Liver (tissue), 9 donors: ENCODE measurements around the gene EGFR. TPM values are rescaled to one million over a fixed set of nuclear protein-coding genes. Genes with fewer than 3 reads are reported as not detected.

ENCODE experiments used
- DNase-seq: peaks from one replicate; pipeline ENCODE4 v3.0.0-alpha.2; 2017; ENCODE audit warnings: low spot score
- H3K27ac ChIP-seq, 2 donors: one replicate each; pipeline ENCODE4 v1.7.0; 2013; ENCODE audit warnings: inconsistent platforms in 2 of 2, low read length in 2 of 2, control low read depth in 1 of 2, low read depth in 1 of 2, mild to moderate bottlenecking in 1 of 2
- H3K27me3 ChIP-seq, 4 donors: one replicate each; pipeline versions ENCODE4 v1.6.1 to v1.7.0; 2013; ENCODE audit warnings: low read length in 3 of 4, inconsistent platforms in 1 of 4, mild to moderate bottlenecking in 1 of 4, moderate library complexity in 1 of 4; ENCODE audit not compliant: control insufficient read depth in 4 of 4, insufficient read depth in 4 of 4
- H3K36me3 ChIP-seq, 4 donors: one replicate each; pipeline versions ENCODE4 v1.6.1 to v1.7.0; 2013; ENCODE audit warnings: low read length in 3 of 4, mild to moderate bottlenecking in 3 of 4, low read depth in 1 of 4, moderate library complexity in 1 of 4; ENCODE audit not compliant: control insufficient read depth in 4 of 4, insufficient read depth in 3 of 4
- H3K4me1 ChIP-seq, 4 donors: one replicate each; pipeline versions ENCODE4 v1.6.1 to v1.7.0; 2013; ENCODE audit warnings: low read length in 3 of 4, mild to moderate bottlenecking in 3 of 4, moderate library complexity in 1 of 4; ENCODE audit not compliant: control insufficient read depth in 4 of 4, insufficient read depth in 4 of 4
- H3K4me3 ChIP-seq, 3 donors: one replicate each; pipeline versions ENCODE4 v1.6.1 to v1.7.0; 2013; ENCODE audit warnings: low read length in 3 of 3, control low read depth in 1 of 3, low read depth in 1 of 3, mild to moderate bottlenecking in 1 of 3
- H3K9ac ChIP-seq, 2 donors: one replicate each; pipeline ENCODE4 v1.7.0; 2013; ENCODE audit warnings: low read length in 2 of 2, mild to moderate bottlenecking in 2 of 2, moderate library complexity in 2 of 2, control low read depth in 1 of 2, low read depth in 1 of 2
- H3K9me3 ChIP-seq, 4 donors: one replicate each; pipeline versions ENCODE4 v1.6.1 to v1.7.0; 2013; ENCODE audit warnings: low read length in 3 of 4; ENCODE audit not compliant: control insufficient read depth in 4 of 4
- ATF3 ChIP-seq: IDR thresholded peaks from 2 replicates; pipeline ENCODE4 v1.6.1; 2016; ENCODE audit warnings: antibody characterized with exemption
- CTCF ChIP-seq: fragments of 150-350 bp; IDR thresholded peaks from 2 replicates; pipeline ENCODE4 v1.5.1; 2017; ENCODE audit warnings: improper control_type of control experiment, low read depth, low read length; ENCODE audit not compliant: missing input control
- EGR1 ChIP-seq, 2 donors: IDR thresholded peaks; 2 replicates each; pipeline ENCODE4 v1.6.1; 2016 to 2018; ENCODE audit warnings: antibody characterized with exemption in 2 of 2, low read depth in 2 of 2
- FOXA2 ChIP-seq: IDR thresholded peaks from 2 replicates; pipeline ENCODE4 v1.6.1; 2016; ENCODE audit warnings: antibody characterized with exemption
- HNF4A ChIP-seq, 2 donors: conservative IDR thresholded peaks; 2 replicates each; pipeline ENCODE4 v1.6.1; 2016; ENCODE audit warnings: antibody characterized with exemption in 2 of 2, mild to moderate bottlenecking in 2 of 2
- HNF4G ChIP-seq: IDR thresholded peaks from 2 replicates; pipeline ENCODE4 v1.6.1; 2016; ENCODE audit warnings: antibody characterized with exemption
- JUND ChIP-seq, 2 donors: IDR thresholded peaks; 2 replicates each; pipeline ENCODE4 v1.6.1; 2016; ENCODE audit warnings: antibody characterized with exemption in 2 of 2
- MAX ChIP-seq: IDR thresholded peaks from 2 replicates; pipeline ENCODE4 v1.6.1; 2016; ENCODE audit warnings: antibody characterized with exemption
- NR2F2 ChIP-seq: IDR thresholded peaks from 2 replicates; pipeline ENCODE4 v1.6.1; 2016; ENCODE audit warnings: antibody characterized with exemption
- RAD21 ChIP-seq, 2 donors: IDR thresholded peaks; 2 replicates each; pipeline ENCODE4 v1.6.1; 2016; ENCODE audit warnings: antibody characterized with exemption in 2 of 2, mild to moderate bottlenecking in 2 of 2
- REST ChIP-seq: IDR thresholded peaks from 2 replicates; pipeline ENCODE4 v1.6.1; 2016; ENCODE audit warnings: antibody characterized with exemption, mild to moderate bottlenecking
- SP1 ChIP-seq: IDR thresholded peaks from 2 replicates; pipeline ENCODE4 v1.6.1; 2018; ENCODE audit warnings: antibody characterized with exemption, mild to moderate bottlenecking
- TAF1 ChIP-seq: conservative IDR thresholded peaks from 2 replicates; pipeline ENCODE4 v1.6.1; 2016; ENCODE audit warnings: antibody characterized with exemption, mild to moderate bottlenecking
- ZBTB33 ChIP-seq: IDR thresholded peaks from 2 replicates; pipeline ENCODE4 v1.6.1; 2016; ENCODE audit warnings: antibody characterized with exemption
- WGBS: extraction: QIAGEN DNeasy Blood & Tissue Kit; methylation state at CpG from one replicate; pipeline ENCODE4 v1.1.7; 2013; 5-methylcytosine and 5-hydroxymethylcytosine counted together
- polyA plus RNA-seq, 2 donors: library from polyadenylated mRNA; stranded (reverse) in 1 of 2; unstranded in 1 of 2; fragments of 200-250 nt in 1 of 2; fragments of >200 nt in 1 of 2; fragmentation: Nextera tagmentation in 1 of 2; extraction: Ambion mirVana in 1 of 2; gene quantifications; one replicate each; pipeline versions ENCODE4 v1.2.1 to v1.2.3, GENCODE V29; 2013 to 2015
- total RNA-seq, 2 donors: library from RNA; depleted of rRNA; stranded (reverse); fragments of >200 nt; gene quantifications; one replicate each; pipeline ENCODE4 v1.2.3, GENCODE V29; 2014
- donor health status: healthy.
- donor health status: healthy.
- donor health status: healthy.
- donor health status: healthy.
- donor health status: healthy.

EGFR gene
- total and polyA plus RNA-seq, 4 donors = 22.6 to 37.0 (median 27.7) TPM

GRCh38 chr7:54985426-54986330 lies 33.1 kb upstream of the EGFR start (continued):
- TF ChIP-seq ZBTB33 = no peak
- no peak for TF ChIP-seq FOXA2
- TF ChIP-seq RAD21 (IDR thresholded peaks at IDR 0.05) = no peak

- Histone ChIP-seq H3K9ac (no peak overlapping the region), H3K4me1 (peaks cover 0 to 13% (median 9%) of the 10 kb centered on the region in 4 donors), H3K4me3 (no peak overlapping the region), H3K36me3 (no peaks in the 10 kb centered on the region), H3K27me3 (no peaks in the 10 kb centered on the region), H3K9me3 (no peaks in the 10 kb centered on the region), H3K27ac (no peak overlapping the region)
- no peak for TF ChIP-seq HNF4A (conservative IDR thresholded peaks at IDR 0.05)
- no peak for TF ChIP-seq TAF1
- no peak for TF ChIP-seq HNF4G
- TF ChIP-seq CTCF = no peak
- no peak for TF ChIP-seq ATF3
- no peak for TF ChIP-seq NR2F2
- TF ChIP-seq SP1 = no peak
- TF ChIP-seq REST = no peak
- TF ChIP-seq FOXA2 = no peak
- TF ChIP-seq JUND (IDR thresholded peaks at IDR 0.05) = no peak
- TF ChIP-seq ZBTB33 = no peak
- no peak for TF ChIP-seq EGR1 (IDR thresholded peaks at IDR 0.05; ENCODE audit: low read depth in 2 of 2)
- no peak for TF ChIP-seq RAD21 (IDR thresholded peaks at IDR 0.05)
- no peak for TF ChIP-seq MAX
- WGBS = 92% methylated on average over 4 of the region's 4 CpGs
- DNase-seq = no peak
Observed at GRCh38 chr7:54986716-54987115, 32.1 kb upstream of the EGFR start.
